Lung (tissue), 12 donors: Measurements from ENCODE around the gene ADGRE1. TPM values are rescaled to one million over a fixed set of nuclear protein-coding genes. Genes with fewer than 3 reads are reported as not detected.

Source experiments
- ATAC-seq: fragments of 200-7000 bp; cut with Tn5 transposase; one replicate; pipeline ENCODE4 v1.9.1; 2020; ENCODE audit warnings: moderate number of reproducible peaks; ENCODE audit not compliant: insufficient read depth, low FRiP score
- DNase-seq, 3 donors: peaks; one replicate each; pipeline ENCODE4 v3.0.0-alpha.2; 2013 to 2017
- H3K27ac ChIP-seq, 2 donors: one replicate each; pipeline ENCODE4 v1.5.1; 2013; ENCODE audit warnings: mild to moderate bottlenecking in 2 of 2, moderate library complexity in 2 of 2, control low read depth in 1 of 2, inconsistent platforms in 1 of 2, low read depth in 1 of 2, low read length in 1 of 2
- H3K27me3 ChIP-seq, 3 donors: one replicate each; pipeline ENCODE4 v1.5.1; 2013; ENCODE audit warnings: low read length in 2 of 3; ENCODE audit not compliant: control insufficient read depth in 3 of 3, insufficient read depth in 3 of 3
- H3K36me3 ChIP-seq, 4 donors: one replicate each; pipeline ENCODE4 v1.5.1; 2013; ENCODE audit warnings: low read length in 4 of 4, mild to moderate bottlenecking in 1 of 4, moderate library complexity in 1 of 4; ENCODE audit not compliant: control insufficient read depth in 4 of 4, insufficient read depth in 4 of 4
- H3K4me1 ChIP-seq, 5 donors: one replicate each; pipeline ENCODE4 v1.5.1; 2013; ENCODE audit warnings: low read length in 5 of 5, mild to moderate bottlenecking in 2 of 5, moderate library complexity in 1 of 5; ENCODE audit not compliant: control insufficient read depth in 5 of 5, insufficient read depth in 5 of 5
- H3K4me3 ChIP-seq: one replicate; pipeline ENCODE4 v1.5.1; 2013; ENCODE audit warnings: mild to moderate bottlenecking, control low read depth, moderate library complexity
- H3K9ac ChIP-seq, 2 donors: one replicate each; pipeline ENCODE4 v1.5.1; 2013; ENCODE audit warnings: low read length in 2 of 2, control low read depth in 1 of 2; ENCODE audit not compliant: insufficient read depth in 1 of 2
- H3K9me3 ChIP-seq, 4 donors: one replicate each; pipeline ENCODE4 v1.5.1; 2013; ENCODE audit warnings: low read length in 3 of 4, mild to moderate bottlenecking in 1 of 4, moderate library complexity in 1 of 4; ENCODE audit not compliant: control insufficient read depth in 4 of 4, insufficient read depth in 3 of 4
- WGBS, 2 donors: extraction: QIAGEN DNeasy Blood & Tissue Kit; methylation state at CpG; one replicate each; pipeline ENCODE4 v1.1.7; 2013; 5-methylcytosine and 5-hydroxymethylcytosine counted together
- polyA plus RNA-seq, 2 donors: library from polyadenylated mRNA; stranded (reverse); fragments of 200-250 nt; gene quantifications; one replicate each; pipeline ENCODE4 v1.2.1, GENCODE V29; 2013
- total RNA-seq, 2 donors: library from RNA; depleted of rRNA in 1 of 2; stranded (reverse); fragments of >200 nt in 1 of 2; gene quantifications; one replicate each; pipeline ENCODE4 v1.2.1, GENCODE V29; 2014 to 2021
- TF ChIP-seq, protein P1 (sequence below): IDR thresholded peaks from 2 replicates; pipeline ENCODE4 v1.5.1; 2012; ENCODE audit warnings: mild to moderate bottlenecking; ENCODE audit errors: control extremely low read depth, extremely low read depth
- donor health status: control.
- donor health status: control.
- donor health status: Bipolar disorder and iron deficiency.
- donor health status: healthy.
- donor health status: DM: yes; HTN: yes; CAD: no.

Gene ADGRE1
- total and polyA plus RNA-seq, 4 donors: 0.45 to 40.0 (median 7.4) TPM

DNA sequence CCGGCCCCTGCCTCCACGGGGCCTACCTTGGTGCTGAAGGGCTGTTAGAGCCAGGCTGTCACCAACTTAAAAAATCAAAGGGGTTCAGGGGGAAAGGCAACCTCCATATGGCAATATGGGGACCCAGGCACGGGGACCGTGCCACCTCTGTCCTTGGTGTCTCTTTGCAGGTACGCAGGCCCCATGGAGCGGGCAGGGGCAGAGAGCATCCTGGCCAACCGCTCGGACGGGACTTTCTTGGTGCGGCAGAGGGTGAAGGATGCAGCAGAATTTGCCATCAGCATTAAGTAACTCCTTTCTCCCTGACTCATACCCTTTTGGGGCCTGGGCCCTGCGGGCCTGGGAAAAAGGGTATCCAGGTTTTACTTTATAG lies 39.6 kb upstream of the ADGRE1 start:
- peaks cover 0 to 2% (median 0%) of the 10 kb centered on the region in 5 donors for H3K4me1 ChIP-seq
- no peak overlapping the region for H3K4me3 ChIP-seq
- no peak for ATAC-seq
- H3K9ac ChIP-seq: no peak overlapping the region
- TF ChIP-seq, protein P1, sequence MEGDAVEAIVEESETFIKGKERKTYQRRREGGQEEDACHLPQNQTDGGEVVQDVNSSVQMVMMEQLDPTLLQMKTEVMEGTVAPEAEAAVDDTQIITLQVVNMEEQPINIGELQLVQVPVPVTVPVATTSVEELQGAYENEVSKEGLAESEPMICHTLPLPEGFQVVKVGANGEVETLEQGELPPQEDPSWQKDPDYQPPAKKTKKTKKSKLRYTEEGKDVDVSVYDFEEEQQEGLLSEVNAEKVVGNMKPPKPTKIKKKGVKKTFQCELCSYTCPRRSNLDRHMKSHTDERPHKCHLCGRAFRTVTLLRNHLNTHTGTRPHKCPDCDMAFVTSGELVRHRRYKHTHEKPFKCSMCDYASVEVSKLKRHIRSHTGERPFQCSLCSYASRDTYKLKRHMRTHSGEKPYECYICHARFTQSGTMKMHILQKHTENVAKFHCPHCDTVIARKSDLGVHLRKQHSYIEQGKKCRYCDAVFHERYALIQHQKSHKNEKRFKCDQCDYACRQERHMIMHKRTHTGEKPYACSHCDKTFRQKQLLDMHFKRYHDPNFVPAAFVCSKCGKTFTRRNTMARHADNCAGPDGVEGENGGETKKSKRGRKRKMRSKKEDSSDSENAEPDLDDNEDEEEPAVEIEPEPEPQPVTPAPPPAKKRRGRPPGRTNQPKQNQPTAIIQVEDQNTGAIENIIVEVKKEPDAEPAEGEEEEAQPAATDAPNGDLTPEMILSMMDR: no peak
- H3K27ac ChIP-seq: no peak overlapping the region
- H3K36me3 ChIP-seq: no peaks in the 10 kb centered on the region
- DNase-seq: no peak
- H3K9me3 ChIP-seq: no peaks in the 10 kb centered on the region
- no peaks in the 10 kb centered on the region for H3K27me3 ChIP-seq
- 95 to 99% methylated on average over 11 of the region's 11 CpGs for WGBS, 2 donors

DNA sequence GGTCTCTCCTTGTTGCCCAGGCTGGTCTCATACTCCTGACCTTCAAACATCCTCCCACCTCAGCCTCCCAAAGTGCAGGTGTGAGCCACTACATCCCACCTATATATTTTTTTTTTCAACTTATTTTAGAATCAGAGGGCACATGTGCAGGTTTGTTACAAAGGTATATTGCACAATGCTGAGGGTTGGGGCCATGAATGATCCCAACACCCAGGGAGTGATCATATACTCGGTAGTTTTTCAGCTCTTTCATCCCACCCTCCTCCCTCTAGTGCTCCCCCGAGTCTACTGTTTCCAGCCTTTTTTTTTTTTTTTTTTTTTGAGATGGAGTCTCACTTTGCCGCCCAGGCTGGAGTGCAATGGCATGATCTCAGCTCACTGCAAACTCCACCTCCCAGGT lies 38.4 kb upstream of the ADGRE1 start:
- 86 to 90% methylated on average over 3 of the region's 3 CpGs for WGBS, 2 donors
- H3K4me1 ChIP-seq: peaks cover 0 to 2% (median 0%) of the 10 kb centered on the region in 5 donors
- DNase-seq (no peak), ATAC-seq (no peak)
- no peaks in the 10 kb centered on the region for H3K9me3 ChIP-seq
- H3K36me3 ChIP-seq: no peaks in the 10 kb centered on the region
- no peak overlapping the region for H3K9ac ChIP-seq
- no peaks in the 10 kb centered on the region for H3K27me3 ChIP-seq
- H3K4me3 ChIP-seq: no peak overlapping the region
- TF ChIP-seq, protein P1: no peak
- no peak overlapping the region for H3K27ac ChIP-seq

DNA sequence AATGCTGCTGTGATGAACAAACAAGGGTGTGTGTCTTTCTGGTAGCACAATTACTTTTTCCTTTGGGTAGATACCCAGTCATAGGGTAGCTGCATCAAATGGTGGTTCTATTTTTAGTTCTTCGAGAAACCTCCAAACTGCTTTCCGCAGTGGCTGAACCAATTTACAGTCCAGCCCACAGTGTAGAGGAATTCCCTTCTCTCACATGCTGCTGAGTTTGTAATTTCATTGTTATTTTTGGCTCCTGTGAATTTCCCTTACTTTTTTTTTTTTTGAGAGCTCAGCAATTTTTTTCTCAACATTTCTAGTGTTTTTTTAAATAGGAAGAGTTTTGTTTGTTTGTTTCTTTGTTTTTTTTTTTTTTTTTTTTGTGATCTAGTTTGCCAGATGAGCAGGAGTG lies 37.5 kb upstream of the ADGRE1 start:
- H3K27me3 ChIP-seq: no peaks in the 10 kb centered on the region
- DNase-seq: peak in 2 of 3 donors; percentile 36 to 53
- H3K9me3 ChIP-seq: no peaks in the 10 kb centered on the region
- no peak for ATAC-seq
- no peak overlapping the region for H3K4me3 ChIP-seq
- peak overlapping the region in 1 of 2 donors; percentile 4 for H3K9ac ChIP-seq
- 77% methylated on average over 2 of the region's 2 CpGs for WGBS, 2 donors
- peaks cover 0 to 2% (median 0%) of the 10 kb centered on the region in 5 donors for H3K4me1 ChIP-seq
- no peak overlapping the region for H3K27ac ChIP-seq
- TF ChIP-seq, protein P1: no peak
- no peaks in the 10 kb centered on the region for H3K36me3 ChIP-seq

- 63 to 86% methylated on average over 1 of the region's 1 CpG for WGBS, 2 donors
- H3K9ac ChIP-seq: no peak overlapping the region
- H3K4me1 ChIP-seq: peaks cover 0 to 2% (median 0%) of the 10 kb centered on the region in 5 donors
- H3K36me3 ChIP-seq: no peaks in the 10 kb centered on the region
- ATAC-seq (no peak), DNase-seq (no peak)
- no peaks in the 10 kb centered on the region for H3K9me3 ChIP-seq
- H3K4me3 ChIP-seq: no peak overlapping the region
- H3K27me3 ChIP-seq: no peaks in the 10 kb centered on the region
- TF ChIP-seq, protein P1: no peak
- no peak overlapping the region for H3K27ac ChIP-seq
Measured at GRCh38 chr19:6851359-6851758, 36.0 kb upstream of the ADGRE1 start.
